Measurements from ENCODE around the gene AKAP11.

Gene AKAP11

GRCh38 chr13:42360046-42360574 lies 88.2 kb downstream of the AKAP11 start:
- no peaks in the 10 kb centered on the region for H3K36me3 ChIP-seq (ENCODE audit: control insufficient read depth, insufficient read depth, low read length)
- peaks cover 5% of the 10 kb centered on the region for H3K4me1 ChIP-seq (ENCODE audit: control insufficient read depth, insufficient read depth, low read length, poor library complexity, severe bottlenecking)
- WGBS, 2 experiments (ENCODE audit: insufficient coverage in 2 of 2), result 91 to 93% methylated on average over 5 to 8 of the region's 8 CpGs
- H3K27ac ChIP-seq (ENCODE audit: low read depth, low read length, severe bottlenecking), result no peak overlapping the region
- H3K4me3 ChIP-seq (ENCODE audit: extremely low read depth, insufficient read depth, low read length, poor library complexity, severe bottlenecking), result no peak overlapping the region
- H3K9me3 ChIP-seq (ENCODE audit: control insufficient read depth, low read length), result no peaks in the 10 kb centered on the region

- no peak overlapping the region for H3K27ac ChIP-seq (ENCODE audit: low read depth, low read length, severe bottlenecking)
- H3K36me3 ChIP-seq (ENCODE audit: control insufficient read depth, insufficient read depth, low read length), result no peaks in the 10 kb centered on the region
- peaks cover 5% of the 10 kb centered on the region for H3K4me1 ChIP-seq (ENCODE audit: control insufficient read depth, insufficient read depth, low read length, poor library complexity, severe bottlenecking)
- no peaks in the 10 kb centered on the region for H3K9me3 ChIP-seq (ENCODE audit: control insufficient read depth, low read length)
- no peak overlapping the region for H3K4me3 ChIP-seq (ENCODE audit: extremely low read depth, insufficient read depth, low read length, poor library complexity, severe bottlenecking)
- 100% methylated on average over 2 of the region's 6 CpGs; no CpG with 5 or more reads in 1 of the 2 experiments for WGBS, 2 experiments (ENCODE audit: insufficient coverage in 2 of 2)
Measured at GRCh38 chr13:42361701-42362100, 89.7 kb downstream of the AKAP11 start.

- no peaks in the 10 kb centered on the region for H3K36me3 ChIP-seq (ENCODE audit: control insufficient read depth, insufficient read depth, low read length)
- H3K4me3 ChIP-seq (ENCODE audit: extremely low read depth, insufficient read depth, low read length, poor library complexity, severe bottlenecking), result no peak overlapping the region
- no peaks in the 10 kb centered on the region for H3K9me3 ChIP-seq (ENCODE audit: control insufficient read depth, low read length)
- H3K4me1 ChIP-seq (ENCODE audit: control insufficient read depth, insufficient read depth, low read length, poor library complexity, severe bottlenecking), result peaks cover 5% of the 10 kb centered on the region
- 61 to 77% methylated on average over 2 to 3 of the region's 3 CpGs for WGBS, 2 experiments (ENCODE audit: insufficient coverage in 2 of 2)
- no peak overlapping the region for H3K27ac ChIP-seq (ENCODE audit: low read depth, low read length, severe bottlenecking)
Measured at GRCh38 chr13:42363941-42364612, 92.1 kb downstream of the AKAP11 start.

GRCh38 chr13:42364613-42365000 lies 92.7 kb downstream of the AKAP11 start:
- Histone ChIP-seq H3K4me1 (ENCODE audit: control insufficient read depth, insufficient read depth, low read length, poor library complexity, severe bottlenecking) (peaks cover 5% of the 10 kb centered on the region), H3K4me3 (ENCODE audit: extremely low read depth, insufficient read depth, low read length, poor library complexity, severe bottlenecking) (no peak overlapping the region)
- WGBS, 2 experiments (ENCODE audit: insufficient coverage in 2 of 2), result 16 to 54% methylated on average over 1 to 2 of the region's 2 CpGs

GRCh38 chr13:42367831-42368230 lies 95.9 kb downstream of the AKAP11 start:
- whole genome bisulfite sequencing, 2 experiments (ENCODE audit: insufficient coverage in 2 of 2), result no CpG with 5 or more reads among the region's 2 CpGs
- Histone ChIP-seq H3K4me1 (ENCODE audit: control insufficient read depth, insufficient read depth, low read length, poor library complexity, severe bottlenecking) (peaks cover 5% of the 10 kb centered on the region), H3K36me3 (ENCODE audit: control insufficient read depth, insufficient read depth, low read length) (no peaks in the 10 kb centered on the region)

More at GRCh38 chr13:42364613-42365000, 92.7 kb downstream of the AKAP11 start:
- Histone ChIP-seq H3K36me3 (ENCODE audit: control insufficient read depth, insufficient read depth, low read length) (no peaks in the 10 kb centered on the region), H3K9me3 (ENCODE audit: control insufficient read depth, low read length) (no peaks in the 10 kb centered on the region), H3K27ac (ENCODE audit: low read depth, low read length, severe bottlenecking) (no peak overlapping the region)

GRCh38 chr13:42369071-42369797 lies 97.3 kb downstream of the AKAP11 start:
- Histone ChIP-seq H3K36me3 (ENCODE audit: control insufficient read depth, insufficient read depth, low read length) (no peaks in the 10 kb centered on the region), H3K9me3 (ENCODE audit: control insufficient read depth, low read length) (no peaks in the 10 kb centered on the region), H3K4me1 (ENCODE audit: control insufficient read depth, insufficient read depth, low read length, poor library complexity, severe bottlenecking) (peaks cover 5% of the 10 kb centered on the region), H3K27ac (ENCODE audit: low read depth, low read length, severe bottlenecking) (no peak overlapping the region), H3K4me3 (ENCODE audit: extremely low read depth, insufficient read depth, low read length, poor library complexity, severe bottlenecking) (no peak overlapping the region)
- 89 to 100% methylated on average over 7 of the region's 8 CpGs for WGBS, 2 experiments (ENCODE audit: insufficient coverage in 2 of 2)

More at GRCh38 chr13:42367831-42368230, 95.9 kb downstream of the AKAP11 start:
- Histone ChIP-seq H3K4me3 (ENCODE audit: extremely low read depth, insufficient read depth, low read length, poor library complexity, severe bottlenecking) (no peak overlapping the region), H3K27ac (ENCODE audit: low read depth, low read length, severe bottlenecking) (no peak overlapping the region), H3K9me3 (ENCODE audit: control insufficient read depth, low read length) (no peaks in the 10 kb centered on the region)

- H3K4me3 ChIP-seq (ENCODE audit: extremely low read depth, insufficient read depth, low read length, poor library complexity, severe bottlenecking), result no peak overlapping the region
- H3K36me3 ChIP-seq (ENCODE audit: control insufficient read depth, insufficient read depth, low read length), result no peaks in the 10 kb centered on the region
- WGBS, 2 experiments (ENCODE audit: insufficient coverage in 2 of 2), result 71 to 78% methylated on average over 4 to 6 of the region's 6 CpGs
Measured at GRCh38 chr13:42370229-42370628, 98.3 kb downstream of the AKAP11 start.

More at GRCh38 chr13:42370229-42370628, 98.3 kb downstream of the AKAP11 start:
- Histone ChIP-seq H3K4me1 (ENCODE audit: control insufficient read depth, insufficient read depth, low read length, poor library complexity, severe bottlenecking) (no peaks in the 10 kb centered on the region), H3K9me3 (ENCODE audit: control insufficient read depth, low read length) (no peaks in the 10 kb centered on the region), H3K27ac (ENCODE audit: low read depth, low read length, severe bottlenecking) (no peak overlapping the region)

All from mesodermal cell (in vitro differentiated cells).